Fibroblast of mammary gland (primary cell): Measurements from ENCODE around the gene HHIPL1.

Experiments
- DNase-seq: peaks from one replicate; pipeline ENCODE4 v3.0.0-alpha.2; 2010; ENCODE audit warnings: low read depth
- H3K4me3 ChIP-seq: 2 replicates; pipeline ENCODE4 v1.5.1; 2011; ENCODE audit warnings: low read depth, mild to moderate bottlenecking, low read length, moderate library complexity; ENCODE audit not compliant: control insufficient read depth
- CTCF ChIP-seq: conservative IDR thresholded peaks from 2 replicates; pipeline ENCODE4 v1.5.1; 2011; ENCODE audit warnings: low read depth, low read length, inconsistent platforms; ENCODE audit not compliant: control insufficient read depth, insufficient read depth

The HHIPL1 gene

GRCh38 chr14:99664058-99664936 is 19.4 kb downstream of the HHIPL1 start:
- TF ChIP-seq CTCF = no peak
- no peak for DNase-seq
- H3K4me3 ChIP-seq = no peak overlapping the region

GRCh38 chr14:99664937-99665273 is 20.0 kb downstream of the HHIPL1 start:
- no peak for DNase-seq
- H3K4me3 ChIP-seq = no peak overlapping the region
- no peak for TF ChIP-seq CTCF

- H3K4me3 ChIP-seq = no peak overlapping the region
- no peak for DNase-seq
- no peak for TF ChIP-seq CTCF
Observed at GRCh38 chr14:99666533-99666932, 21.6 kb downstream of the HHIPL1 start.

- DNase-seq = no peak
- TF ChIP-seq CTCF = no peak
- no peak overlapping the region for H3K4me3 ChIP-seq
Observed at GRCh38 chr14:99667045-99667444, 22.1 kb downstream of the HHIPL1 start.

GRCh38 chr14:99667821-99668220 is 22.9 kb downstream of the HHIPL1 start:
- TF ChIP-seq CTCF = no peak
- no peak overlapping the region for H3K4me3 ChIP-seq
- no peak for DNase-seq

- H3K4me3 ChIP-seq = no peak overlapping the region
- DNase-seq = no peak
- no peak for TF ChIP-seq CTCF
Observed at GRCh38 chr14:99668307-99669295, 23.7 kb downstream of the HHIPL1 start.
